ENCODE results near the gene GSTM4.
"Not testable (repeated sequence)": the region's sequence is repeated elsewhere in the genome, so short reads cannot be mapped to it uniquely, and the experiment has no call there.

The GSTM4 gene

GRCh38 chr1:109668123-109668775 lies 12.3 kb downstream of the GSTM4 start:
- H3K27ac ChIP-seq: peak overlapping the region in 1 of 2 donors; percentile 82
- peak overlapping the region; percentile 93 for H3K4me3 ChIP-seq
- DNase-seq (ENCODE audit: low spot score): no peak
- TF ChIP-seq CTCF (IDR thresholded peaks at IDR 0.05): no peak

- H3K4me3 ChIP-seq: no peak overlapping the region
- no peak overlapping the region for H3K27ac ChIP-seq
- no peak for TF ChIP-seq CTCF (IDR thresholded peaks at IDR 0.05)
- DNase-seq (ENCODE audit: low spot score): no peak
Observed at GRCh38 chr1:109669246-109669948, 13.5 kb downstream of the GSTM4 start.

- not testable (repeated sequence) for DNase-seq (ENCODE audit: low spot score); H3K27ac ChIP-seq; H3K4me3 ChIP-seq
Observed at GRCh38 chr1:109669949-109670302, 14.0 kb downstream of the GSTM4 start.

GRCh38 chr1:109671067-109671466 lies 15.2 kb downstream of the GSTM4 start:
- Histone ChIP-seq H3K27ac (no peak overlapping the region), H3K4me3 (no peak overlapping the region)
- no peak for DNase-seq (ENCODE audit: low spot score)
- TF ChIP-seq CTCF (IDR thresholded peaks at IDR 0.05): no peak

- H3K27ac ChIP-seq; DNase-seq (ENCODE audit: low spot score); H3K4me3 ChIP-seq: not testable (repeated sequence)
Observed at GRCh38 chr1:109673861-109674260, 18.0 kb downstream of the GSTM4 start.

GRCh38 chr1:109676683-109677381 lies 20.9 kb downstream of the GSTM4 start:
- not testable (repeated sequence) for H3K4me3 ChIP-seq; H3K27ac ChIP-seq; DNase-seq (ENCODE audit: low spot score)

- no peak for TF ChIP-seq CTCF (IDR thresholded peaks at IDR 0.05)
- H3K4me3 ChIP-seq: no peak overlapping the region
- no peak overlapping the region for H3K27ac ChIP-seq
- DNase-seq (ENCODE audit: low spot score): no peak
Observed at GRCh38 chr1:109677459-109677858, 21.6 kb downstream of the GSTM4 start.

GRCh38 chr1:109678637-109679036 lies 22.7 kb downstream of the GSTM4 start:
- not testable (repeated sequence) for DNase-seq (ENCODE audit: low spot score); H3K27ac ChIP-seq; H3K4me3 ChIP-seq

GRCh38 chr1:109684777-109685176 lies 28.9 kb downstream of the GSTM4 start:
- not testable (repeated sequence) for H3K4me3 ChIP-seq; DNase-seq (ENCODE audit: low spot score); H3K27ac ChIP-seq

GRCh38 chr1:109685399-109685798 lies 29.5 kb downstream of the GSTM4 start:
- not testable (repeated sequence) for H3K4me3 ChIP-seq; DNase-seq (ENCODE audit: low spot score); H3K27ac ChIP-seq

- H3K4me3 ChIP-seq; H3K27ac ChIP-seq; DNase-seq (ENCODE audit: low spot score): not testable (repeated sequence)
Observed at GRCh38 chr1:109685890-109686289, 30.0 kb downstream of the GSTM4 start.

GRCh38 chr1:109687109-109687508 lies 31.2 kb downstream of the GSTM4 start:
- peak overlapping the region; percentile 74 for H3K4me3 ChIP-seq

More at GRCh38 chr1:109687109-109687508, 31.2 kb downstream of the GSTM4 start:
- H3K27ac ChIP-seq: peak overlapping the region in 1 of 2 donors; percentile 85
- DNase-seq (ENCODE audit: low spot score): not testable (repeated sequence)

Data from coronary artery (tissue), 2 donors.